H1 (cell line): ENCODE measurements around the gene SND1. TPM values are rescaled to one million over a fixed set of nuclear protein-coding genes. Genes with fewer than 3 reads are reported as not detected.

Experiments
- CTCF ChIA-PET: fragments of 300-600 bp; sonication (Branson Sonifier 250); formaldehyde crosslinking; loops from one replicate; lab custom pipeline; 2021; ENCODE audit not compliant: partially characterized antibody; lab: Charles Lee
- POLR2A ChIA-PET: fragments of 300-600 bp; sonication (Branson Sonifier 250); formaldehyde crosslinking; loops from one replicate; lab custom pipeline; 2021; ENCODE audit warnings: inconsistent platforms; ENCODE audit not compliant: partially characterized antibody; lab: Charles Lee
- DNase-seq, 2 experiments: peaks; one replicate each; pipeline versions ENCODE4 v3.0.0 to v3.0.0-alpha.2; 2010 to 2022; ENCODE audit warnings: low spot score in 2 of 2, low read depth in 1 of 2, mixed read lengths in 1 of 2
- FAIRE-seq: peaks from 2 replicates; lab custom pipeline; 2011; peaks lifted over from hg19 to GRCh38; lab: Jason Lieb, UNC
- H2AFZ ChIP-seq: 2 replicates; pipeline ENCODE4 v1.8.1; 2012; ENCODE audit warnings: low read length, inconsistent platforms
- H2AK5ac ChIP-seq: 2 replicates; pipeline ENCODE4 v1.6.1; 2013; ENCODE audit warnings: low read depth, low read length
- H2BK120ac ChIP-seq: replicated peaks from 2 replicates; pipeline ENCODE3; 2013; ENCODE audit warnings: low read depth, low read length, inconsistent platforms
- H2BK12ac ChIP-seq: 2 replicates; pipeline ENCODE4 v1.6.1; 2013; ENCODE audit warnings: low read depth, low read length
- H2BK15ac ChIP-seq: 2 replicates; pipeline ENCODE4 v1.6.1; 2013; ENCODE audit warnings: low read length
- H2BK20ac ChIP-seq: 2 replicates; pipeline ENCODE4 v1.6.1; 2013; ENCODE audit warnings: low read length
- H2BK5ac ChIP-seq: 2 replicates; pipeline ENCODE4 v1.6.1; 2013; ENCODE audit warnings: low read depth, low read length
- H3K14ac ChIP-seq: 2 replicates; pipeline ENCODE4 v1.6.1; 2013; ENCODE audit warnings: inconsistent platforms; ENCODE audit not compliant: insufficient read length
- H3K18ac ChIP-seq: 2 replicates; pipeline ENCODE4 v1.6.1; 2013; ENCODE audit warnings: low read length; ENCODE audit errors: extremely low read depth
- H3K23ac ChIP-seq: 2 replicates; pipeline ENCODE4 v1.6.1; 2013; ENCODE audit warnings: inconsistent platforms; ENCODE audit not compliant: insufficient read length
- H3K23me2 ChIP-seq: 2 replicates; pipeline ENCODE4 v1.6.1; 2013; ENCODE audit warnings: low read depth, low read length
- H3K27ac ChIP-seq: 2 replicates; pipeline ENCODE4 v1.6.1; 2011; ENCODE audit warnings: low read depth, low read length, inconsistent platforms
- H3K27me3 ChIP-seq, 4 experiments: replicated peaks in 1 of 4; 1 replicate in 1 of 4; 2 replicates in 3 of 4; pipeline versions ENCODE4 v1.6.1 to v1.8.1; 2011 to 2013; ENCODE audit warnings: low read length in 3 of 4, mild to moderate bottlenecking in 3 of 4, inconsistent platforms in 2 of 4, mixed read lengths in 2 of 4, moderate library complexity in 1 of 4; ENCODE audit not compliant: control insufficient read depth in 3 of 4, insufficient read depth in 3 of 4; ENCODE audit errors: extremely low read depth in 1 of 4
- H3K36me3 ChIP-seq, 4 experiments: 2 replicates each; pipeline versions ENCODE4 v1.6.1 to v1.8.1; 2011 to 2013; ENCODE audit warnings: mild to moderate bottlenecking in 4 of 4, low read length in 3 of 4, moderate library complexity in 2 of 4, control low read depth in 1 of 4, inconsistent platforms in 1 of 4; ENCODE audit not compliant: insufficient read depth in 4 of 4, control insufficient read depth in 2 of 4
- H3K4ac ChIP-seq: replicated peaks from 2 replicates; pipeline ENCODE3; 2013; ENCODE audit warnings: low read length, low read depth, mixed read lengths, inconsistent platforms; ENCODE audit not compliant: insufficient read length
- H3K4me1 ChIP-seq, 4 experiments: replicated peaks in 1 of 4; 1 replicate in 1 of 4; 2 replicates in 3 of 4; pipeline versions ENCODE4 v1.6.1 to v1.8.1; 2011 to 2013; ENCODE audit warnings: low read length in 3 of 4, inconsistent platforms in 2 of 4, mixed read lengths in 1 of 4; ENCODE audit not compliant: insufficient read depth in 4 of 4, control insufficient read depth in 3 of 4
- H3K4me2 ChIP-seq, 2 experiments: 2 replicates each; pipeline versions ENCODE4 v1.6.1 to v1.8.1; 2011 to 2013; ENCODE audit warnings: low read depth in 2 of 2, low read length in 2 of 2, control low read depth in 1 of 2, inconsistent platforms in 1 of 2, mild to moderate bottlenecking in 1 of 2; ENCODE audit not compliant: insufficient read depth in 1 of 2
- H3K4me3 ChIP-seq, 4 experiments: fragments of 200-600, 300-600 bp in 1 of 4; sonication (generic), shearing (Covaris generic), sonication (Bioruptor Twin) in 1 of 4; 2 replicates each; pipeline versions ENCODE4 v1.5.1 to v1.8.1; 2011 to 2016; ENCODE audit warnings: low read length in 4 of 4, low read depth in 3 of 4, control low read depth in 2 of 4, inconsistent platforms in 2 of 4, mild to moderate bottlenecking in 2 of 4, mixed read lengths in 1 of 4, moderate library complexity in 1 of 4; ENCODE audit not compliant: insufficient read depth in 2 of 4; ENCODE audit errors: extremely low read depth in 1 of 4
- H3K56ac ChIP-seq: replicated peaks from 2 replicates; pipeline ENCODE3; 2013; ENCODE audit warnings: low read depth, mild to moderate bottlenecking, mixed read lengths, low read length, inconsistent platforms; ENCODE audit not compliant: insufficient read length
- H3K79me1 ChIP-seq: 2 replicates; pipeline ENCODE4 v1.6.1; 2013; ENCODE audit warnings: low read depth, low read length, control low read depth
- H3K79me2 ChIP-seq, 2 experiments: 2 replicates each; pipeline versions ENCODE4 v1.6.1 to v1.8.1; 2012 to 2013; ENCODE audit warnings: low read length in 2 of 2, mild to moderate bottlenecking in 2 of 2, inconsistent platforms in 1 of 2; ENCODE audit not compliant: insufficient read depth in 2 of 2, control insufficient read depth in 1 of 2
- H3K9ac ChIP-seq, 4 experiments: replicated peaks in 1 of 4; 1 replicate in 1 of 4; 2 replicates in 3 of 4; pipeline versions ENCODE4 v1.6.1 to v1.8.1; 2011 to 2013; ENCODE audit warnings: low read depth in 3 of 4, low read length in 3 of 4, control low read depth in 2 of 4, mild to moderate bottlenecking in 2 of 4, moderate library complexity in 2 of 4, inconsistent platforms in 1 of 4; ENCODE audit errors: extremely low read depth in 1 of 4
- H3K9me3 ChIP-seq, 2 experiments: 2 replicates each; pipeline versions ENCODE4 v1.6.1 to v1.8.1; 2012 to 2013; ENCODE audit warnings: mild to moderate bottlenecking in 2 of 2, moderate library complexity in 2 of 2, control low read depth in 1 of 2, inconsistent platforms in 1 of 2, low read depth in 1 of 2, low read length in 1 of 2, mixed read lengths in 1 of 2; ENCODE audit not compliant: insufficient read depth in 2 of 2
- H4K20me1 ChIP-seq, 2 experiments: replicated peaks in 1 of 2; 2 replicates each; pipeline versions ENCODE3 to v1.8.1; 2011 to 2013; ENCODE audit warnings: inconsistent platforms in 2 of 2, low read length in 2 of 2, mild to moderate bottlenecking in 1 of 2; ENCODE audit not compliant: insufficient read depth in 2 of 2, control insufficient read depth in 1 of 2
- H4K5ac ChIP-seq: 2 replicates; pipeline ENCODE4 v1.6.1; 2013; ENCODE audit warnings: low read length, low read depth, mixed read lengths, inconsistent platforms; ENCODE audit not compliant: insufficient read length
- H4K8ac ChIP-seq: 2 replicates; pipeline ENCODE4 v1.8.0; 2013; ENCODE audit warnings: mild to moderate bottlenecking, moderate library complexity, low read length, inconsistent platforms; ENCODE audit not compliant: insufficient read depth; ENCODE audit errors: extremely low read depth
- H4K91ac ChIP-seq: replicated peaks from 2 replicates; pipeline ENCODE3; 2013; ENCODE audit warnings: low read length, mixed read lengths, inconsistent platforms; ENCODE audit not compliant: insufficient read length
- ASH2L ChIP-seq: fragments of 200-600, 300-600 bp; sonication (generic); IDR thresholded peaks from one replicate; pipeline ENCODE4 v1.7.1; 2017; ENCODE audit warnings: low read length
- BACH1 ChIP-seq: IDR thresholded peaks from 2 replicates; pipeline ENCODE4 v1.6.1; 2012; ENCODE audit warnings: low read length, improper control_type of control experiment
- BCL11A ChIP-seq, 2 experiments: IDR thresholded peaks; one replicate each; pipeline ENCODE4 v1.6.1; 2011; ENCODE audit warnings: low read depth in 2 of 2, low read length in 2 of 2, mild to moderate bottlenecking in 2 of 2
- CEBPB ChIP-seq: IDR thresholded peaks from 2 replicates; pipeline ENCODE4 v1.6.1; 2012; ENCODE audit warnings: low read depth, low read length
- CHD1 ChIP-seq: IDR thresholded peaks from 2 replicates; pipeline ENCODE4 v1.6.1; 2012; ENCODE audit warnings: low read depth, low read length, improper control_type of control experiment
- E2F6 ChIP-seq: IDR thresholded peaks from 2 replicates; pipeline ENCODE4 v1.6.1; 2012; ENCODE audit warnings: inconsistent platforms
- EGR1 ChIP-seq: IDR thresholded peaks from 2 replicates; pipeline ENCODE4 v1.6.1; 2011; ENCODE audit warnings: low read depth, low read length, borderline replicate concordance
- GTF2F1 ChIP-seq: IDR thresholded peaks from 2 replicates; pipeline ENCODE4 v1.6.1; 2012; ENCODE audit warnings: low read depth, low read length, improper control_type of control experiment, borderline replicate concordance
- JUND ChIP-seq: IDR thresholded peaks from 2 replicates; pipeline ENCODE4 v1.6.1; 2011; ENCODE audit warnings: mild to moderate bottlenecking, improper control_type of control experiment, low read length
- KDM1A ChIP-seq: fragments of 200-600, 300-600 bp; sonication (generic); IDR thresholded peaks from 2 replicates; pipeline ENCODE4 v1.7.1; 2016; ENCODE audit warnings: mild to moderate bottlenecking, low read length, borderline replicate concordance
- MAX ChIP-seq: IDR thresholded peaks from 2 replicates; pipeline ENCODE4 v1.6.1; 2012; ENCODE audit warnings: inconsistent platforms
- PHF8 ChIP-seq: fragments of 200-600 bp; sonication (generic); conservative IDR thresholded peaks from 2 replicates; pipeline ENCODE4 v1.7.1; 2012; ENCODE audit warnings: low read depth, mild to moderate bottlenecking, inconsistent platforms, low read length, moderate library complexity
- SP1 ChIP-seq: IDR thresholded peaks from 2 replicates; pipeline ENCODE4 v1.6.1; 2011; ENCODE audit warnings: low read depth, low read length
- SRF ChIP-seq: IDR thresholded peaks from 2 replicates; pipeline ENCODE4 v1.6.1; 2011; ENCODE audit warnings: mild to moderate bottlenecking, low read depth, low read length, moderate library complexity
- SUZ12 ChIP-seq: fragments of 200-600 bp; sonication (generic); IDR thresholded peaks from 2 replicates; pipeline ENCODE4 v1.6.1; 2012; ENCODE audit warnings: mild to moderate bottlenecking, inconsistent platforms, low read length, moderate library complexity, mixed read lengths
- WGBS, 2 experiments: shearing (Covaris generic) in 1 of 2; methylation state at CpG; one replicate each; pipeline versions ENCODE4 v1.1.6 to v1.1.7; 2013 to 2015; ENCODE audit warnings: low lambda C conversion rate in 2 of 2, mixed read lengths in 2 of 2, inconsistent platforms in 1 of 2, low coverage in 1 of 2, missing lambda C conversion rate in 1 of 2; ENCODE audit not compliant: insufficient replicate concordance in 2 of 2, insufficient coverage in 1 of 2, insufficient read length in 1 of 2; ENCODE audit errors: extremely low coverage in 1 of 2, missing lambda C conversion rate in 1 of 2; 5-methylcytosine and 5-hydroxymethylcytosine counted together
- polyA plus RNA-seq, 7 experiments: library from polyadenylated mRNA; depleted of rRNA in 3 of 7; stranded (reverse) in 5 of 7; unstranded in 2 of 7; fragments of >200 nt in 5 of 7; fragments of 200-250 nt in 2 of 7; gene quantifications; 1 replicate in 5 of 7; 2 replicates in 1 of 7; 4 replicates in 1 of 7; pipeline versions ENCODE4 v1.2.1 to v1.2.3, GENCODE V29; 2011 to 2013; ENCODE audit warnings: missing spikeins in 2 of 7, mixed read lengths in 2 of 7
- total RNA-seq: library from RNA; stranded (reverse); fragmentation: NEBNext Ultra II Directional; extraction: Animal tissue kit (Norgen Biotek cat#: 25700); gene quantifications from 2 replicates; pipeline ENCODE4 v1.2.1, GENCODE V29; 2021

SND1 gene
- total and polyA plus RNA-seq, 2 of the 8 experiments (the other 6 are each of a cell fraction or from before 2014, with no cell fraction given) = 122 to 290 TPM

GRCh38 chr7:127885843-127886242 is 233.8 kb downstream of the SND1 start:
- FAIRE-seq = no peak

More at GRCh38 chr7:127885843-127886242, 233.8 kb downstream of the SND1 start:
- Histone ChIP-seq H3K18ac (no peak overlapping the region), H3K36me3 (peaks cover 0 to 16% (median 4%) of the 10 kb centered on the region in 4 experiments; a peak in 4 of 8 replicates), H4K91ac (no peak overlapping the region), H3K4me2 (no peak overlapping the region), H2BK5ac (no peak overlapping the region), H3K23ac (no peak overlapping the region), H3K56ac (no peak overlapping the region), H3K14ac (no peak overlapping the region), H3K27me3 (no peaks in the 10 kb centered on the region), H3K9me3 (no peaks in the 10 kb centered on the region), H3K79me1 (peaks cover 2% of the 10 kb centered on the region; the same call in 1 of the 2 replicates), H2AK5ac (no peak overlapping the region), H3K4me1 (peaks cover 0 to 16% (median 5%) of the 10 kb centered on the region in 4 experiments; a peak in 3 of 7 replicates), H4K5ac (no peak overlapping the region), H2BK15ac (no peak overlapping the region), H3K79me2 (peaks cover 0 to 11% of the 10 kb centered on the region in 2 experiments; a peak in 2 of 4 replicates), H2AFZ (no peak overlapping the region), H3K27ac (no peak overlapping the region), H2BK20ac (no peak overlapping the region), H2BK120ac (no peak overlapping the region), H3K23me2 (no peaks in the 10 kb centered on the region), H3K4me3 (no peak overlapping the region), H4K20me1 (peaks cover 2 to 3% of the 10 kb centered on the region in 2 experiments), H3K4ac (no peak overlapping the region), H2BK12ac (no peak overlapping the region), H4K8ac (no peak overlapping the region), H3K9ac (no peak overlapping the region)
- 80% methylated on average over 4 of the region's 4 CpGs; no CpG with 5 or more reads in 1 of the 2 experiments for WGBS, 2 experiments
- ChIA-PET POLR2A (no interaction called here), CTCF (interaction anchor here (0.7 to 2.5 kb wide), 3 partner anchors 10 to 93 kb away, joined by 3 to 8 read pairs (median 5); no protein-coding TSS in a partner anchor)
- no peak for DNase-seq
- TF ChIP-seq SUZ12 (no peak), ASH2L (no peak), SRF (no peak), SP1 (no peak), MAX (no peak), E2F6 (no peak), CEBPB (no peak), JUND (no peak), CHD1 (no peak), PHF8 (no peak), KDM1A (no peak), EGR1 (no peak), BACH1 (no peak), BCL11A (IDR thresholded peaks at IDR 0.05; ENCODE audit: low read depth in 2 of 2, low read length in 2 of 2) (no peak), GTF2F1 (no peak)
